Inflammatory macrophage (primary cell): ENCODE results near the gene FBXO46.

ENCODE experiments used
- DNase-seq, 2 donors: peaks; one replicate each; pipeline ENCODE4 v3.0.0-alpha.2; 2020 to 2022
- total RNA-seq, 18 experiments: gene quantifications; one replicate each; lab custom pipeline; 2026; ENCODE audit warnings: mixed read lengths in 6 of 18, inconsistent platforms in 2 of 18; lab: John Stamatoyannopoulos, UW

FBXO46 gene, protein sequence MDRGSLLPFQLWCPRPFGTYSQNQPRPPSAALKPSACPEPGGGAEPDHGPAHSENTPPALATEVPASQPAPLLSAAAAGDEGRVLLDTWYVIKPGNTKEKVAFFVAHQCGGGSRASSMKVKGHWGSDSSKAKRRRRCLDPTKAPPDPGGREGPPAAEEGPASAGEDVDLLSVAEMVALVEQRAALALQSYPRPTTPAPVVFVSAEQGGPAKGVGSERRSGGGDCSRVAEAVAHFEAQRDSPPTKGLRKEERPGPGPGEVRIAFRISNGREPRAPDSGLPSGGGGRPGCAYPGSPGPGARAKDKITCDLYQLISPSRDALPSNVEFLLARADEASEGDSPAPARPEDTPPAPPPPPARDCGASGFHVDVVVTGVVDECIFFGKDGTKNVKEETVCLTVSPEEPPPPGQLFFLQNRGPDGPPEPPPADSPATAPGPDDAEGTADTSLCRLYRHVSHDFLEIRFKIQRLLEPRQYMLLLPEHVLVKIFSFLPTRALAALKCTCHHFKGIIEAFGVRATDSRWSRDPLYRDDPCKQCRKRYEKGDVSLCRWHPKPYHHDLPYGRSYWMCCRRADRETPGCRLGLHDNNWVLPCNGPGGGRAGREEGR
- 2.9 to 11.7 (median 6.0) reads per million in 18 experiments for total RNA-seq

DNA sequence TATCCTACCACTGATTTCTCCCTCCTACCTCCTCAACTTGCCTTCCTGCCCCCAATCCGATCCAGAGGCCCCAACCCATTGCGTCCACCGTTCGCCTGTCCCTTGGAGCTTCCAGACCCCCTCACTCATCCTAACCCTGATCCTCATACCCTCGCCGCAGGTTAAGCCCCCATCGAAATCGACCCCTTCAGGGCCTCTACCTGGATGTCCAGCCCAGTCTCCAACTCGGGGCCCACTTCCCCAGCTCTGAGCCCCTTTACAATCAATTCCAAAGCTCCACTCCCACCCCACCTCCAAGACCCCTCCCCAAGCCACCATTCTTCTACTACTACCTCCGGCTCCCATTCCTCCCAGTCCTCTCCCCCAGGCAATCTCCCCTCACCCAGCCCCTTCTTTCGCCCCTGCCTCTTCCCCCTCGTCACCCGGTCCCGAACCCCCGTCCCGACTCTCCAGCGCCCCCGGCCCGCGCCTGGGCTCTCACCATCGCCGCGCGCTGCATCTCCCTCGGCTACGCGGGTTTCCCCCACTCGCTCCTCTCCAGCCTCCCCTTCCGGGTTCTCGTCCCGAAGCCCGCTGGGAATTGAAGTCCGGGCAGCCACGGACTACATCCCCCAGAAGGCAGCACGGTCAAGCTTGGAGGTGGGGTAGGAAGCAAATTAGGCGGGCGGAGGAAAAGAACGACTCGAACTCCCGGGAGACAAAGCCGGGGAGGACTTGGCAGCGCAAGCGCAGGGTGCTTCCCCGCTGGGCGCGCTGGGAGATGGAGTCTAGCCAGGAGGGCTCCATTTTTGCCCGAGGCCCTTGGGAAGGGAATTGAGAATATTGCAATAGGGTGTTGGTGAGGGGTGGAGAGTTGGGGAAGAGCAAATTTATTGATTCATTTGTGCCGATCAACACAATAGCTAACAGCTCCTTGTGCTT is at the start of gene FBXO46:
Gene FBXO46 (minus strand): TSS at position 529 of the 921 bp plus-strand sequence. CDS start 17,401 bp downstream, outside the sequence.
- DNase-seq, result peak; percentile 98

DNA sequence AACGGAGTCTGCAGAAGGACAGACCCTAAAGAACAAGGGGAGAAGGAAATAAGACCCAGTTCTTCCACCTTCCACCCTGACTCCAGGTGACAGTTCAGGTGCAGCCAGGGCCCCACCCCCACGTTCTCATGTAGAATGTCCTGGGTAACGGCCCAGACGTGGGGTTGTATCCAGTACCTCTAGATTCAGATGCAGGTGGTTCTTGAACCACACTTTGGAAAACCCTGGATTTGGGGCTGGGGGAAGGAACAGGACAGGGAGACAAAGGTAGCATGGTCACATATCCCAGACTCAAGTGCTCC is 49.4 kb upstream of the FBXO46 start:
- DNase-seq, result no peak

DNA sequence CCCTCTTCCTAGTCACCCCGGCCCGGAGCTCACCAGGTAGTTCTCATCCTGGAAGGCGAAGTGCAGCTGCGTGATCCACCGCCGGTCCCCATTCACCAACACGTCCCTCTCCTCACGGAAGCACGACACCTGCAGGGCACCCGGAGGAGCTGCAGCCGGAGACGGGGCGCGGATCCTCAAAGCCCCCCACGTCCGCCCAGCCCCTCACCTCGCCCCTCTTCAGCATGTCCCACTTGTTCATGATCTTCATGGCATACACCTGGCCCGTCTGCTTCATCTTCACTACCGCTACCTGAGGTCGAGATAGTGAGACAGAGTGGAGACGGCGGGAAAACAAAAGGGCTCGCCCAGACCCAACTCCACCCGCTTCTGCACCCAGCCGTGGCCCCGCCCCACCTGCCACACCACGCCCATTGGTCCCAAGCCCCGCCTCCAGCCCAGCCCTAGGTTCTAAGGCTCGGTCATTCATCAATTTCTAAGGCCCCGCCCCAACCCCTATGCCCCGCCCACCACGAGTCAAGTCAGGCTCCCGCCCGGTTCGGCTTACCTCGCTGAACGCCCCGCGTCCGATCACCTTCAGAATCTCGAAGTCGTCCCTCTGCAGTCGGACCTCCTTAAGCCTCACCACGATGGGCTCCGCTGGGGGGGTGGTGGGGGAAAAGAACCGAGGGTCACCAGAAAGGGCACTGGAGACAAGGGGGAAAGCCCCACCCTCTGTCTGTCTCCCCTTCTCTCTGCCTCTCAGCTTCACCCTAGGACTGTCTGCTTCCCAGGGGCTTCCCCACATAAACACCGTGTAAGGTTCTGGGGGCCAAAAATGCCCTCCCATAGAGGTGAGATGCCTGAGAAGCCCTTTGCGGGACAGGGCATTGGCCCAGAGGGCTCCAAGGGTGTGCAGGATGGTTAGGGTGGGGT is 48.8 kb upstream of the FBXO46 start:
- peak; percentile 54 for DNase-seq

DNA sequence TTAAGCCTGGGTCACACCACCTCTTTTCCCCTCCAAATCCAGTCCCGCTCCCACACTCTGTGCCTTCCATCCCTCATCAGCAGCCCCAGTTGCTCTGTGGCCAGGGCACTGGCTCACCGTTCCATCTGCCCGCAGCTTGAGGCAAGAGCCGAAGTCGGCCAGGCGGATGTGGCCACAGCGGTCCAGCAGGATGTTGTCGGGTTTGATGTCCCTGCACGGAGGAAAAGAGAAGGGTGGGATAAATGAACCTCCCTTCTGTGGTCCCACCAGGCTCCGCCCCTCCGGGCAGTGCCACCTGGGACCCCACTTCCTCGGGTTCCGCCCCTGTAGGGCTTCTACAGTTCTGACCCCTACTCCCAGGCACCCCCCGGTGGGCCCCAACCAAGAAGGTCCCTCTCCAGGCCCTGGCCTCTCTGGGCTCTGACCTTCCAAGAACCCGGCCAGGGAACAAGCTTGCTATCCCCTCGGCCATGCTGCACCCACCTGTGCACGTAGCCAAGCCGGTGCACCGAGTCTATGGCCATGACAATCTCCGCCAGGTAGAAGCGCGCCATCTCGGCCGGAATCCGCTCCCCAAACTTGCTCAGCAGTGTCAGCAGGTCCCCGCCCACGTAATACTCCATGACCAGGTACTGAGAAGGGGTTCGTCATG is 47.4 kb upstream of the FBXO46 start:
- no peak for DNase-seq

DNA sequence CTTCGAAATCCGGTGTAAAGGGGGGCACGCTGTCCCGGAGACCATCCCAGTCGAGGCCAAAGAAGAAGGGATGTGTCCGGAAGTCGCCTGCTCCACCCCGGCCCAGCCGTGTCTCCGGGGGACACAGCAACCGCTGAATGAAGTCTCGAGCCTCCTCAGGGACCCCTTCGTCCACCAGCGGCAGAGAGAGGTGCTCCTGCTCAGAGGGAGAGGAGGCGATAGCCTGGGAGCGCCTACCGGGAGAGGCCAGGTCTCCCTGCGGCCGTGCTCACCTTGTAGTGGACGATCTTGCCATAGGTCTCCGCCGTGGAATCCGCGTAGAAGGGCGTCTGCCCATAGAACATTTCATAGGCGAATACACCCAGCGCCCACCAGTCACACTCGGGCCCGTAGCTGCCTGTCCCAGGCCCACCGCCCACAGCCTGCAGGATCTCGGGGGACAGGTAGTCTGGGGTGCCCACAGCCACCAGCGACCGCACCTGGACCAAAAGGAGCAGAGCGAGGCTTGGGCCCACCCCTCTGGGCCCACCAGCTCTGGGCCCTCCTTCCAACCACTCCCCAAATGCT is 46.8 kb upstream of the FBXO46 start:
- DNase-seq, result no peak

DNA sequence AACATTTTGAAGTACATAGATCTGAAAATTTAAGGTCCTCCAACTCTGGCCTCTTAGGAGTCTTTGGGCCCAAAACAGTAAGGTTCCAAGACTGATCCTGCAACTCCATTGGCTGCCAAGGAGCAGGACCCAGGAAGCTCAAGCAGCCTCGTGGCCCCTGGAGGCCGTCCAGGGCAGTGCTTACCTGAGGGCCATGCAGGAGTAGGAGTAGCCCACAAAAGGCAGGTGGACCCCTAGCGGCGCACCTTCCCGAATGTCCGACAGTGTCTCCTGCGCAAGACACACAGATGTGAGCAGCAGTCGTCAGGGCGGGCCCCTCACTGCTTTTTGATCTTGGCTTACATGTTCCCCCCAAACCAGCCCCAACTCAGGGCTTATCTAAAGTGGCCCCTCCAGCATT is 44.1 kb upstream of the FBXO46 start:
- DNase-seq, result no peak

DNA sequence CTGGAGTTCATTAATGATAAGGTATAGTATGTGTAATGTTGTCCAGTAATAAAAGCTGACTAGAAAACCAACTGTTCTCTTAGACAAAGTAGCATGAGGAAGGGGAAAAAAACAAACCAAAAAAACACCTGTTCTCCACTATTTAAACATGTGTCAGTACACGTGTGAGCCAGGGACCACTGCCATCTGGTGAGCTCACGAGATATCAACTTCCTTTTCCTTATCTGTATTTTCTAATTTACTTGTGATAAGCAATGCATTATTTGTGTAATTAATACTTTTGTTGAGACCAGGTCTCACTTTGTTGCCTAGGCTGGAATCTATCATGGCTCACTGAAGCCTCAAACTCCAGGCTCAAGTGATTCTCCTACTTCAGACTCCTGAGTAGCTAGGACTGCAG is 42.7 kb upstream of the FBXO46 start:
- no peak for DNase-seq

DNA sequence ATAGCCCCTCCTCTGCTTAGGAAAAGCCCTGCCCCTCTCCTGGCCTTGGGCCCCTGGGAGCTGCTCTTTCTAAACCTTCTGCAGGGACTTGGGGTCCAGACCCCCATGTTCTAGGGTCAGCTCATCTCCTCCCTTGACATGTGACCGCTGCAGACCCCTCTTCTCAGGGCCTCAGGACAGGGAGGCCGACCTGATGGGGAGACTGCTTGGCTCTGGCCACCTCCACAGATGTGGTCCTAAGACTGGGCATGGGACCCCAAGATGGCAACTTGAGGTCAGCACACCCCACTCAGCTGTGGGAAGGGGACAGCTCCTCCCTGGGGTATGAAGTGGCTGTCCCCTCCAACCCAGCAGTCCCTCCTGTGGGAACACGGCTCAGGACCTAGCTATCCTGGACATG is 42.2 kb upstream of the FBXO46 start:
- no peak for DNase-seq

DNA sequence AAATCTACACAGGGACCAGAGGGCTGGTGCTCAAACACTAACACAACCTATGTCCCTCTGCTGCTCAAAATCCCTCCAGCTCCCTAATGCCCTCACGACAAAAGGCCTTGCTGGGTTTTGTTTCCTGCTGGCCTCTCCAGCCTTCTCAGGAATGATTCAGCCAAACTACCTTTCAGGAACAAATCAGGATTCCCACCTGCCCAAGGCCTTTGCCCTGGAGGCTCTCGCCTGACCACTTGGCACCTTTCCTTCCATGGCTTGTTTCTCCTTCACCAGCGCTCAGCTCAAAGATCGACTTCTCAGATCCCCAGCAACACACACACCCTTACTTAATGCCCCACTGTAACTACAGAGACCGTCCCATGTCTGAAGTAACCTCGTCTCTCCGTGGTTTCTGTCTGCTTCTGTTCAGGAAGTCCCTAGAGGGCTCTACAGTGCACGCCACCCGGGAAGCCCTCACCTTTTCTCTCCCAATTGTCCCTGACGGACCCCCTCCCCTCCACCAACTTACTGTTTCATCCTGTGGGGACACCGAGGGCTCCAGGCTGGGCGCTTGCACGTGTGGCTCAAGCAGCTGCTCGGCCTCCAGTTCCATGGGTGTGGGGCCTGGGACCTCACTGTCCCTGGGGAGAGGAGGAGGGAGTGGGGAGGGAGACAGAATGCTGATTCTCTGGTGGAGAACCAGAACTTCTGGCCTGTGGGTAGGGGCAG is 41.6 kb upstream of the FBXO46 start:
- DNase-seq, result no peak

DNA sequence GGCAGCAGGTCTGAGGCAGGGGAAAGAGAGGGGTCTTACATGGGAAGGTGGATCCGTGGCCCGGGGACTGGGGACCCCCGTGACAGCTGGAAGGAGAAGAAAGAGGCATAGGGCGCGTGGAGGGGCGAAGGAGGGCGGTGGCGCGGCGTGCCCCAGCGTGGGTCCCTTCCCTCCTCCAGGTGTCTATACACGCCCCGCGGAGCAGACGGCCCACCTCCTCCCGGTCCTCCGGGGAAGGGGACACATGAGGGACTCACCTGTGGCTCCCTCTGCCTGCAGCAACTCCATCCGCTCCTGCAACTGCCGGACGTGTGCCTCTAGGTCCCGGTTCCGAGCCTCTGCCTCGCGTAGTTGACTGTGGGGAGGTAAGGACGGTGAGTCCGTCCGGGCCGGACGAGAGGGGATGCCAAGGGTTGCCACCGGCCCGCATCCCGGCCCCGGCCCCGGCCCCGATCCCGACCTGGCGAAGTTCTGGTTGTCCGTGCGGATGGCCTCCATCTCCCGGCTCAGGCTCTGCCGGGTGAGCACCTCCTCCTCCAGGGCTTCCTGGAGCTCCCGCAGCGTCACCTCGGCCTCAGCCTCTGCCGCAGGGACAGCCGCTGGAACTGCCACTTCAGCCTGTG is 40.7 kb upstream of the FBXO46 start:
- no peak for DNase-seq

DNA sequence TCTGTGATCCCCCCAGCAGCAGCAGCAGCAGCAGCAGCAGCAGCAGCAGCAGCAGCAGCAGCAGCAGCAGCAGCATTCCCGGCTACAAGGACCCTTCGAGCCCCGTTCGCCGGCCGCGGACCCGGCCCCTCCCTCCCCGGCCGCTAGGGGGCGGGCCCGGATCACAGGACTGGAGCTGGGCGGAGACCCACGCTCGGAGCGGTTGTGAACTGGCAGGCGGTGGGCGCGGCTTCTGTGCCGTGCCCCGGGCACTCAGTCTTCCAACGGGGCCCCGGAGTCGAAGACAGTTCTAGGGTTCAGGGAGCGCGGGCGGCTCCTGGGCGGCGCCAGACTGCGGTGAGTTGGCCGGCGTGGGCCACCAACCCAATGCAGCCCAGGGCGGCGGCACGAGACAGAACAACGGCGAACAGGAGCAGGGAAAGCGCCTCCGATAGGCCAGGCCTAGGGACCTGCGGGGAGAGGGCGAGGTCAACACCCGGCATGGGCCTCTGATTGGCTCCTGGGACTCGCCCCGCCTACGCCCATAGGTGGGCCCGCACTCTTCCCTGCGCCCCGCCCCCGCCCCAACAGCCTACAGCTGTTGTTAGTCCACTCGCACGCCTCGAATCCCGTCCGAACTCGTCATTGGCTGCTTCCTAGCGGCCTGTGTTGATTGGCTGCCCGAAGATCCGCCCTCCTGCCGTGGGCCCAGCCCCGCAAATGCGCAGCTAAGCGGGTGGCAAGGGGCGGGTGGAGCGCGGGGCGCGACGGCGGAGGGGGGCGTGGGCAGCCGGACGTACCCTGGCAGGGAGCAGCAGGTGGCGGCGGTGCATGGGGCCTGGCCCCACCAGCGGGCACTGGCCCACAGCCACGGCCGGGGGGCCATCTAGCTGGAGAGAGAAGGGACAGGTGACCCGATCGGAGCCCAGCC is 39.8 kb upstream of the FBXO46 start:
- peak; percentile 79 to 85 for DNase-seq

DNA sequence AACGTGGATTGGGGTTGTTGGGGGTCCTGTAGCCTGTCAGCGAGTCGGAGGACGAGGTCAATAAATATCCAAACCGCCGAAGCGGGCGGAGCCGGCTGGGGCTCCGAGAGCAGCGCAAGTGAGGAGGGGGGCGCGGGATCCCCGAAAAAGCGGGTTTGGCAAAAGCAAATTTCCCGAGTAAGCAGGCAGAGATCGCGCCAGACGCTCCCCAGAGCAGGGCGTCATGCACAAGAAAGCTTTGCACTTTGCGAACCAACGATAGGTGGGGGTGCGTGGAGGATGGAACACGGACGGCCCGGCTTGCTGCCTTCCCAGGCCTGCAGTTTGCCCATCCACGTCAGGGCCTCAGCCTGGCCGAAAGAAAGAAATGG is 39.1 kb upstream of the FBXO46 start:
- DNase-seq, result peak; percentile 16 to 32

DNA sequence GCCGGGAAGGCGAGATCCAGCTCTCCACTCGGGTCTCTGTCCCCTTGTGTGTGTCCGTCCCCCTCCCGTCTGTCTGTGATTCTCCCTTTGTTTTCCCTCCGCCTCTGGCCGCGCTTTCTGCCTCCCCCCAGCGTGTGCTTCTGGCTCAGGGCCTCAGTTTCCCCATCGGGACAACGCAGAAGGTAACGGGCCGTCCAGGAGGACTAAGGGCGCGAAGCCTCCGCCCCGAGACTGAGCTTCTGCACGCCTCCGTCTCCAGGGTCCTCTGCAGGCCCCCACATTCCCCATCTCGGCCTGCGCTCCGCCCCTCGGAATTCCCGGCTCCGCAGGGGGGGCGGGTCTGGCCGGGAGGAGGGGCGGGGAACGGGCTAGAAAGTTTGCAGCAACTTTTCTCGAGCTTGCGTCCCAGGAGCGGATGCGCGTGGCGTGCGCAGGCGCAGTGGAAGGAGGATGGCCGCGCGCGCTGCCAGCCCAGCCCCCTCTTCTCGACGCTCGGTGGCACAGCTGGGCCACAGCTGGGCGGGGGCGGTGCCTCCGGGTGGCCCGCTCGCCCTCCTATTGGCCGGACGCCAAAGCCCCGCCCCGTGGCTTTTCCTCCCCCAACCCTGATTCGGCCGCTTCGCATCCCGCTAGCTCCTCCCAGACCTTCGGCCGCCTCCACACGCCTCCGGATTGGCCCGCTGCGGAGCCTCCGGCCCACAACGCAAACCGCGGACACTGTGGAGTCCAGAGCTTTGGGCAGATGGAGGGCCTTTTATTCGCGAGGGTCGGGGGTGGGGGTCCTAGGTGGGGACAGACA is 38.5 kb upstream of the FBXO46 start, which contains the start of gene SIX5:
Gene SIX5 (minus strand): TSS at position 269 of the 799 bp plus-strand sequence. CDS start 408 bp downstream, outside the sequence.
- peak; percentile 94 to 96 for DNase-seq

DNA sequence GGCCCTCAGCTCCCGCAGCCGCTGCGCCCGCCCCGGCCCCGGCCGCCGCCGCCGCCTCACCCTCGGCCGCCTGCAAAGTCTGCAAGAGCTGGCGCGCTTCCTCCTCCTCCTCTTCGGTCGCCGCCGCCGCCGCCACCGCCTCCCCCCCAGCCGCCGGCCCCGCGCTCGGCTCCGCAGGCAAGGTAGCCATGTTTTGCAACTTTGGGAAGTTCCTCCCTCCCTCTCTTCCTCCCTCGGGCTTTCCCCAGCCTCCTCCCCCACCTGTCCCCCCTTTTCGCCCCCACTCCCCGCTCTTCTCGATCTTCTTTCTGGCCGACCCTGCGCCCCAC is 37.9 kb upstream of the FBXO46 start:
- DNase-seq, result no peak

DNA sequence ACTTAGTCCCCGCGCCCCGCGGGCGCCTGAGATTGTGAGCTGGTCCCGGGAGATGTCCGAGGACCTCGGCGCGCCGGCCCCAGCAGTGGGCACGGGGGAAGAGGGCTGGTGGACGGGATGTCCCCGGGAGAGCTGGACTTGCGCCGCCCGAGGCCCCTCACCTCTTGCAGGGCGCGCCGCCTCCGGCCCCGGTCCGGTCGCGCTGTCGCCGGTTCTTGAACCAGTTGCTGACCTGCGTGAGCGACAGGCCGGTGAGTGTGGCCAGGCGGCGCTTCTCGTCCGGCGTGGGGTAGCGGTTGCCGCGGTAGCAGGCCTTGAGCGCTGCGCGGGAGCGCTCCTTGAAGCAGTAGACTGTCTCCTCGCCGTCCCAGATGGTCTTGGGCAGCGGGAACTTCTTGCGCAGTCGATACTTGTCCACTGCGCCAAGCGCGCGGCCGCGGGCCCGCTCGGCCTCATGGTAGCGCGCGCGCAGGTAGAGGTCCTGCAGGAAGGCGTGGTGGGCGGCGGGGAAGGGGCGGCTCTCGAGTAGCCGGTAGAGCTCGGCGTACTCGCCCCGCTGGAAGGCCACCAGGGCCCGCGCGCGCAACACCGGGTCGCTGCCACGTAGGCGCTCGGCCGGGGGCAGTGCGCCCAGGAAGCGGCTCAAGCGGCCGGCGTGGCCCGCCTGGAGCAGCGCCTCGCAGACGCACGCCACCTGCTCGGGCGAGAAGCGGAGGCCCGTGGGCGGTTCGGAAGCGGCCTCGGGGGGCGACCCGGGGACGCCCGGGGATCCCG is 37.4 kb upstream of the FBXO46 start:
- DNase-seq, result no peak

DNA sequence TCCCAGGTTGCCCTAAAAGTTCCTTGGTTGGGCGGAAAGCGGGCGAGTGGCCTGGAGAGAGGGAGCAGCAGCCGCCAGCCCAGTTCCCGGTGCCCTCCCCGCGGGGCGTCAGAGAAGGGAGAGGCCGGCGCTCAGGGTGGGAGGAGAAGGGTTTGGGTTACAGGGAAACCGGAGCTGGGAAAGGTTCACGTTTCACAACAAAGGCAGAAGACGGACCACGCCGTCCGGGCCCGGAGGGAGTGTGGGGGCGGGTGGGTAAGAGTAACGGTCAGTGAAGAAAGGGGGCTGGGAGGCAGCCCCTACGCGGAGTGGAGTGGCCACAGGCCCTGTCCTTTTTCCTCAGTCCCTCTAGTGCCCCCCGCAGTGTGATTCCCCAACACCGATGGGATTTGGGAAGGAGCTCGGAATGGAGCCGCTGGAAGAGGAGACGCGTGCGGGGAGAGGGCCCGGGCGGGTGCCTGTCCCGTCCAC is 36.7 kb upstream of the FBXO46 start:
- no peak for DNase-seq

DNA sequence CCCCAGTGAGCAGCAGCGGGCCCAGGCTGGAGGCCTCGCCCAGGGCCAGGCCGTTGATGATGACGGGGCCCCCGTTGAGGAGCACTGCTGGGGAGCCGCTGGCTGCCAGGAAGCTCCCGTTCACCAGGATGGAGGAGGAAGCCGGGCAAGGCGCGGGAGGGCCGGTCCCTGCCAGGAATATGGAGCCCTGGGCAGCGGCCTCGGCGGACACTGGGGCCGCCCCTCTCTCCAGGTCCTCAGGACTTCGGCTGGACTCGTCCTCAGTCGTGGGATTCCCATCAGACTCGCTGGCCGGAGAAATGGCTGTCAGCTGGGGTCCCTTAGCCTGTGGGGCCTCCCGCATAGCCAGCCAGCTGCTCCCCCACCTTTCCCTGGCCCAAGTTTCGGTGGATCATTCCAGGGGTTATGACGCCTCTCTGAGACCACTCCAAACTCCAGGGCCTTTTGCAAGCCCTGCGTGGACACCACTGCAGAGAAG is 36.2 kb upstream of the FBXO46 start:
- no peak for DNase-seq
